HG03432 (cell line): ENCODE data around the gene ZNF335.
"Not testable (repeated sequence)": the region's sequence is repeated elsewhere in the genome, so short reads cannot be mapped to it uniquely, and the experiment has no call there.

Experiments used
- ATAC-seq: cut with Tn5 transposase; IDR thresholded peaks from one replicate; pipeline ENCODE4 v1.9.1; 2021; ENCODE audit warnings: mild to moderate bottlenecking, moderate library complexity; ENCODE audit not compliant: unreplicated experiment

The ZNF335 gene

GRCh38 chr20:45934586-45935415 lies 37.2 kb downstream of the ZNF335 start, which contains the start of gene PCIF1:
Gene PCIF1 (plus strand): TSS chr20:45934683. CDS start chr20:45939000, 4,317 bp downstream.
- peak; percentile 75 for ATAC-seq

- ATAC-seq = peak; percentile 29
Measured at GRCh38 chr20:45934046-45934585, 37.9 kb downstream of the ZNF335 start.

- ATAC-seq = no peak
Measured at GRCh38 chr20:45933266-45934045, 38.5 kb downstream of the ZNF335 start.

- ATAC-seq = not testable (repeated sequence)
Measured at GRCh38 chr20:45931680-45932079, 40.3 kb downstream of the ZNF335 start.

- ATAC-seq = no peak
Measured at GRCh38 chr20:45927071-45927878, 44.7 kb downstream of the ZNF335 start.

- ATAC-seq = no peak
Measured at GRCh38 chr20:45926731-45927070, 45.3 kb downstream of the ZNF335 start.

GRCh38 chr20:45925821-45926506 lies 46.0 kb downstream of the ZNF335 start:
- no peak for ATAC-seq

GRCh38 chr20:45924391-45925261 lies 47.4 kb downstream of the ZNF335 start:
- no peak for ATAC-seq

- no peak for ATAC-seq
Measured at GRCh38 chr20:45921337-45922189, 50.4 kb downstream of the ZNF335 start.

- no peak for ATAC-seq
Measured at GRCh38 chr20:45920462-45921336, 51.3 kb downstream of the ZNF335 start.

- ATAC-seq = no peak
Measured at GRCh38 chr20:45919542-45920399, 52.2 kb downstream of the ZNF335 start.

- ATAC-seq = no peak
Measured at GRCh38 chr20:45918779-45919537, 53.0 kb downstream of the ZNF335 start.

- ATAC-seq = no peak
Measured at GRCh38 chr20:45918182-45918737, 53.7 kb downstream of the ZNF335 start.

- ATAC-seq = no peak
Measured at GRCh38 chr20:45917790-45918141, 54.2 kb downstream of the ZNF335 start.

GRCh38 chr20:45913116-45913515 lies 58.9 kb downstream of the ZNF335 start:
- no peak for ATAC-seq

- no peak for ATAC-seq
Measured at GRCh38 chr20:45912344-45912682, 59.7 kb downstream of the ZNF335 start.
